Colon (tissue), 2 donors: ENCODE measurements around the gene PES1.
"Not testable (repeated sequence)": the region's sequence is repeated elsewhere in the genome, so short reads cannot be mapped to it uniquely, and the experiment has no call there.

Source experiments
- FAIRE-seq: peaks from 2 replicates; lab custom pipeline; 2012; peaks lifted over from hg19 to GRCh38; lab: Jason Lieb, UNC
- donor health status: control.
- donor health status: control.

PES1 gene

GRCh38 chr22:30552719-30553118 lies 39.0 kb downstream of the PES1 start:
- no peak for FAIRE-seq

DNA sequence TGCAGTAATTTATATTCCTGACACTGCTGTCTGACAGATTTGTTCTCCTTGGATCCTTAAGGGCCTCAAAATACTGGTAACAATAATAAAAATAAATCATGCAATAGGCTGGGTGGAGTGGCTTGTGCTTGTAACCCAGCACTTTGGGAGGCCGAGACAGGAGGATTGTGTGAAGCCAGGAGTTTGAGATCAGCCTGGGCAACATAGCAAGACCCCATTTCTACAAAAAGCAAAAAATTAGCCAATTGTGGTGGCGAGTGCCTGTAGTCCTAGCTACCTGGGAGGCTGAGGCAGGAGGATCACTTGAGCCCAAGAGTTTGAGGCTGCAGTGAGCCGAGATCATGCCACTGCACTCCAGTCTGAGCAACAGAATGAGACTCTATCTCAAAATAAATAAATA lies 39.9 kb downstream of the PES1 start:
- FAIRE-seq, result not testable (repeated sequence)

GRCh38 chr22:30547188-30547587 lies 44.5 kb downstream of the PES1 start:
- no peak for FAIRE-seq

DNA sequence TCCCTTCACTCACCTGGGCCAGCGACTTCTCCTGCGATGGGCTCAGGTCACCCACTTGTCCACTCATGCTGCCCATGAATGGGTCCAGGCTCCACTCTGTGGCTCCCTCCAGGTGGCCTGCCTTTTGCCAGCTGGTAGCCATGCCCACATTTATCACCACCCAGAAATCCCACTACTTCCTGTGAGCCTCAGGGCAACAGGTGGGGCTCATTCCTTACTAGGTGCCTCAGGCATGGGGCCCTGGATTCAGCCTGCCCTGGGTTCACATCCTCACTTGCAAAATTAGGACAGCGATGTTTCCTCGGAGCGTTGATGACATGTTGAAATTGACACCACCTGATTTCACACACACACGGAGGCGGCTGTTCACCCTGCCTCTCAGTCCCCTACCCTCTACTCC lies 45.1 kb downstream of the PES1 start, which contains the start of gene SEC14L6:
Gene SEC14L6 (minus strand): TSS at position 126 of the 400 bp plus-strand sequence. CDS start 59 bp downstream, at position 67.
- FAIRE-seq, result no peak

- FAIRE-seq, result no peak
Observed at GRCh38 chr22:30542811-30543188, 48.9 kb downstream of the PES1 start.

GRCh38 chr22:30541961-30542810 lies 49.5 kb downstream of the PES1 start:
- no peak for FAIRE-seq

DNA sequence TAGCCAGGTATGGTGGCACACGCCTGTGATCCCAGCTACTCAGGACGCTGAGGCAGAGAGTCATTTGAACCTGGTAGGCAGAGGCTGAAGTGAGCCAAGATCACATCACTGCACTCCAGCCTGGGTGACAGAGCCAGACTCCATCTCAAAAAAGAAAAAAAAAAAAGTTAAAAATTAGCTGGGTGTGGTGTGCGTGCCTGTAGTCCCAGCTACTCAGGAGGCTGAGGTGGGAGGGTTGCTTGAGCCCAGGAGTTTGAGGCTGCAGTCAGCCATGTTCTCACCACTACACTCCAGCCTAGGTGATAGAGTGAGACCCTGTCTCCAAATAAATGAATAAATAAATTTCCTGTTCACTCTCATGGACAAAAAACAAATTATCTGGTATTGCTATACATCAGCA lies 50.2 kb downstream of the PES1 start:
- not testable (repeated sequence) for FAIRE-seq

DNA sequence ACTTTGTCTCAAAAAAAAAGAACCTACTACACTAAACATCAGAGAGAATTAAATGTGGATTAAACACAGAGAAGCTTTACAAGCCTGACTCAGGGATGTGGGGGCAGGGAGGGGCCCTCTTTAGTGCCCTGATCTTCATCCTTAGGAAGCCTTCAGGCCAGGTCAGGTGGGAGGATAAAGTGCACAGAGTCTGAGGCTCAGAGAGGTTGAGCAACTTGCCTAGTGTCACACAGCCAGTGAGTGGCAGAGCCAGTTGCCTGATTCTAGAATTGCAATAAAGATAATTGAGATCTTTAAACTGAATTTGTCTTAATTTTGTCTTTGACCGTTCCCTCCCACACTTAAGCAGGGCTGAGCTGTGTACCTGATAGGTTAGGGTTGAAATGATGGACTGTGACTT lies 52.3 kb downstream of the PES1 start:
- FAIRE-seq, result no peak

GRCh38 chr22:30538280-30538679 lies 53.4 kb downstream of the PES1 start:
- FAIRE-seq, result no peak

GRCh38 chr22:30537083-30537731 lies 54.5 kb downstream of the PES1 start:
- FAIRE-seq, result no peak

DNA sequence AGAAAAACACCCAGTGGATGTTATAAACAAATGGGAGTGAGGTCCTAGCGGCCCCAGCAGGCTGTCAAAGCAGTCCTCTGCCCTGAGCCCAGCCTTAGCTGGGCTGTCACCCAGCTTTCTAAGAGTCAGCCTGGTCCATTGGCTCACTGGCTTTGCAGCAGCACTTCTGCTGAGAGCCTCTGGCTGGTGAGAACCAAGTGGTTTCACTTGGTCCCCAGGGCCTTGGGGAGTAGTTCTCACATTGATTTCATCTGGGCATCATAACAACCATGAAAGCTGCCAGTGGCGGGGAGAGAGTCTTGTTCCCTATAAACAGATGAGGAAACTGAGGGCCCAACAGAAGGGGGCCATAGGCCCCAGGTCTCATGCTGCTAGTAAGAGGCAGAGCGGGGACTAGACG lies 56.5 kb downstream of the PES1 start:
- no peak for FAIRE-seq

DNA sequence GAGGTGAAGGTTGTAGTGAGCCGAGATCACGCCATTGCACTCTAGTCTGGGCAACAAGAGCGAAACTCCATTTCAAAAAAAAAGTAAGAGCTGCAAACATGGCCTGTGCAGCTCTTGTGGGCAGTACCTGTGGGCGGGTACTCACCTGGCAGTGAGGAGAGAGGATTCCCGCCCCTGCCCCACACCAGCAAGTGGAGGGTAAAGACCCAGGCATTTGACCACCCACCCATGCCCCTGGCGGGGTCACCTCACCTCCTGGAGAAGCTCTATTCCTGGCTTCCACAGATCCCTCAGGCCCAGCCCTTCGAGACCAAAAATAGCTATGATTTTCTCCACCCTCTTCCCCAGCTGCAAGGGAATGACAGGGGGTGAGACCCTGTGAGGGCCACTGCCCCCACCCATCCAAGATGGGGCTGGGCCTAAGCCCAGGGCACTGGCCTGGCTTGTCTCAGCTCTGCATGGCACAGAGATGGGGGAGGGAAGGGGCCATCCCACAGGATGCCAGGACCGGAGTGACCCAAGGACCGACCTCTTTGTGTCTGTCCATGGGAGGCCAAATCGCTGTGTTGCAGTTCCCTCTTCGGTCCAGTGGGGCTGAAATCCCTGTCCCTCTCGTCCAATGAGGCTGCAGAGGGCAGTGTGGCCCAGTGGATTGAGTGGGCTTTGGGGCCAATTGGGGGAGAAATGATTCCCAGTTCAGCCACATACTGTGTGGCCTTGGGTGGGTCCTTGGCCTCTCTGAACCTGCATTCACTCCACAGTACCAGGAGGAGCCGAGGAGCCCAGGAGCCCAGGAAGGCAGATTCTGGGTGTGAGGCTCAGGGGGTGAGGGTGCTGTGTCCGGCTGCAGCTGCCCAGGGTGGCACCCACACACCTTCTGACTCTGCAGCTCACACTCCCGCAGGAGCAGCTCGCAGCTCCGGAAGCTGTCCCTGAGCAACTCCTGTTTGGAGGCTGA lies 59.8 kb downstream of the PES1 start:
- FAIRE-seq, result no peak

DNA sequence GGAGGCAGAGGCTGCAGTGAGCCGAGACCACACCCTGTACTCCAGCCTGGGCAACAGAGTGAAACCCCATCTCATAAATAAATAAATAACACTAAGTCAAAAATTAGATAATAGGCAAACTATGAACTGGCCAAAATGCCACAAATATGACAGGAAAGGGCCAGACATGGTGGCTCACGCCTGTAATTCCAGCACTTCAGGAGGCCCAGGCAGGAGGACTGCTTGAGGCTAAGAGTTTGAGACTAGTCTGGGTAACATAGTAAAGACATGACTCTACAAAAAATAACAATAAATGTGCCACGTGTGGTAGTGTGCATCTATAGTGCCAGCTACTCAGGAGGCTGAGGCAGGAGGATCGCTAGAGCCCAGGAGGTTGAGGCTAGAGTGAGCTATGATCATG lies 65.1 kb downstream of the PES1 start:
- no peak for FAIRE-seq
